Peyer's patch (tissue), 4 donors: ENCODE measurements around the gene HK3.

Source experiments
- POLR2A ChIP-seq, 2 donors: fragments of 450-650 bp; IDR thresholded peaks; one replicate each; pipeline ENCODE4 v1.5.1; 2017; ENCODE audit warnings: antibody characterized with exemption in 2 of 2, mild to moderate bottlenecking in 2 of 2, moderate library complexity in 2 of 2
- TF ChIP-seq, protein P1 (sequence below), 6 experiments: fragments of 450-650 bp in 4 of 6; fragments of 200-600 bp in 2 of 6; sonication (generic) in 1 of 6; IDR thresholded peaks; one replicate each; pipeline ENCODE4 v1.5.1; 2017 to 2019; ENCODE audit warnings: antibody characterized with exemption in 6 of 6, mild to moderate bottlenecking in 3 of 6, moderate library complexity in 1 of 6

- TF ChIP-seq, protein P1, sequence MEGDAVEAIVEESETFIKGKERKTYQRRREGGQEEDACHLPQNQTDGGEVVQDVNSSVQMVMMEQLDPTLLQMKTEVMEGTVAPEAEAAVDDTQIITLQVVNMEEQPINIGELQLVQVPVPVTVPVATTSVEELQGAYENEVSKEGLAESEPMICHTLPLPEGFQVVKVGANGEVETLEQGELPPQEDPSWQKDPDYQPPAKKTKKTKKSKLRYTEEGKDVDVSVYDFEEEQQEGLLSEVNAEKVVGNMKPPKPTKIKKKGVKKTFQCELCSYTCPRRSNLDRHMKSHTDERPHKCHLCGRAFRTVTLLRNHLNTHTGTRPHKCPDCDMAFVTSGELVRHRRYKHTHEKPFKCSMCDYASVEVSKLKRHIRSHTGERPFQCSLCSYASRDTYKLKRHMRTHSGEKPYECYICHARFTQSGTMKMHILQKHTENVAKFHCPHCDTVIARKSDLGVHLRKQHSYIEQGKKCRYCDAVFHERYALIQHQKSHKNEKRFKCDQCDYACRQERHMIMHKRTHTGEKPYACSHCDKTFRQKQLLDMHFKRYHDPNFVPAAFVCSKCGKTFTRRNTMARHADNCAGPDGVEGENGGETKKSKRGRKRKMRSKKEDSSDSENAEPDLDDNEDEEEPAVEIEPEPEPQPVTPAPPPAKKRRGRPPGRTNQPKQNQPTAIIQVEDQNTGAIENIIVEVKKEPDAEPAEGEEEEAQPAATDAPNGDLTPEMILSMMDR (IDR thresholded peaks at IDR 0.05) = no peak
- TF ChIP-seq POLR2A (IDR thresholded peaks at IDR 0.05) = no peak
Measured at GRCh38 chr5:176864755-176865154, 34.4 kb downstream of the HK3 start.
